T follicular helper cell (primary cell): Measurements from ENCODE around the gene PAMR1.
"Not testable (repeated sequence)": the region's sequence is repeated elsewhere in the genome, so short reads cannot be mapped to it uniquely, and the experiment has no call there.

Source experiments
- DNase-seq: peaks from one replicate; pipeline ENCODE4 v3.0.0-alpha.2; 2020; ENCODE audit warnings: low read depth

Gene PAMR1

GRCh38 chr11:35545391-35546003, 20.1 kb upstream of the PAMR1 start:
- no peak for DNase-seq

- no peak for DNase-seq
These were observed 18.1 kb upstream of the PAMR1 start for GRCh38 chr11:35543481-35543880.

GRCh38 chr11:35541621-35542375, 16.4 kb upstream of the PAMR1 start:
- DNase-seq = no peak

- DNase-seq = no peak
These were observed 15.1 kb upstream of the PAMR1 start for GRCh38 chr11:35540526-35540925.

GRCh38 chr11:35539781-35540281, 14.4 kb upstream of the PAMR1 start:
- DNase-seq = no peak

GRCh38 chr11:35539256-35539655, 13.8 kb upstream of the PAMR1 start:
- no peak for DNase-seq

GRCh38 chr11:35536470-35536869, 11.1 kb upstream of the PAMR1 start:
- DNase-seq = no peak

GRCh38 chr11:35531246-35531645, 5.8 kb upstream of the PAMR1 start:
- no peak for DNase-seq

- no peak for DNase-seq
These were observed 4.6 kb upstream of the PAMR1 start for GRCh38 chr11:35529971-35530495.

- DNase-seq = no peak
These were observed 965 bp upstream of the PAMR1 start for GRCh38 chr11:35526370-35526792.

- DNase-seq = no peak
These were observed 636 bp downstream of the PAMR1 start for GRCh38 chr11:35524780-35525179.

- no peak for DNase-seq
These were observed 1.6 kb downstream of the PAMR1 start for GRCh38 chr11:35523861-35524260.

- no peak for DNase-seq
These were observed 2.1 kb downstream of the PAMR1 start for GRCh38 chr11:35523331-35523768.

GRCh38 chr11:35522091-35522490, 3.3 kb downstream of the PAMR1 start:
- not testable (repeated sequence) for DNase-seq

GRCh38 chr11:35520376-35520775, 5.0 kb downstream of the PAMR1 start:
- DNase-seq = no peak

- DNase-seq = no peak
These were observed 6.7 kb downstream of the PAMR1 start for GRCh38 chr11:35518766-35519165.

- no peak for DNase-seq
These were observed 7.9 kb downstream of the PAMR1 start for GRCh38 chr11:35517481-35517880.

GRCh38 chr11:35516403-35516802, 9.0 kb downstream of the PAMR1 start:
- DNase-seq = no peak

- no peak for DNase-seq
These were observed 10.2 kb downstream of the PAMR1 start for GRCh38 chr11:35515224-35515623.

GRCh38 chr11:35514481-35514880, 10.9 kb downstream of the PAMR1 start:
- DNase-seq = no peak

- no peak for DNase-seq
These were observed 13.8 kb downstream of the PAMR1 start for GRCh38 chr11:35511666-35512065.

- no peak for DNase-seq
These were observed 17.7 kb downstream of the PAMR1 start for GRCh38 chr11:35507688-35508087.

- no peak for DNase-seq
These were observed 23.6 kb downstream of the PAMR1 start for GRCh38 chr11:35501776-35502175.
